ENCODE results near the gene KCNK4.
"Not testable (repeated sequence)": the region's sequence is repeated elsewhere in the genome, so short reads cannot be mapped to it uniquely, and the experiment has no call there.

The KCNK4 gene

GRCh38 chr11:64291262-64291751, at the start of gene KCNK4:
KCNK4 (plus strand) TSS chr11:64291302; CDS start chr11:64293019, 1,717 bp downstream.
- Mint-ChIP-seq H3K4me1 (peaks cover 19% of the 10 kb centered on the region), H3K9me3 (no peaks in the 10 kb centered on the region), H3K36me3 (peaks cover 7% of the 10 kb centered on the region), H3K27me3 (peaks cover 78% of the 10 kb centered on the region), H3K4me3 (no peak within 1 kb of the TSS), H3K27ac (no peak within 1 kb of the TSS)
- CTCF ChIA-PET, result interaction anchor here (5.9 kb wide), 1 partner anchor 11 kb away, joined by 50 read pairs; the partner anchor contains the start of gene CATSPERZ
- no peak for DNase-seq

GRCh38 chr11:64241491-64242374, 49.4 kb upstream of the KCNK4 start:
- Mint-ChIP-seq H3K4me3 (peak overlapping the region; percentile 90), H3K36me3 (peaks cover 32% of the 10 kb centered on the region), H3K27me3 (no peaks in the 10 kb centered on the region), H3K4me1 (peaks cover 63% of the 10 kb centered on the region), H3K9me3 (no peaks in the 10 kb centered on the region), H3K27ac (peak overlapping the region; percentile 93)
- DNase-seq, result no peak
- CTCF ChIA-PET, result interaction anchor here (0.6 to 2.3 kb wide), 7 partner anchors 8 to 1591 kb away, joined by 3 to 17 read pairs (median 4); partner anchors contain the start of genes ESRRA, FERMT3, NUDT22 and PLCB3

GRCh38 chr11:64243236-64243854, 47.8 kb upstream of the KCNK4 start:
- DNase-seq, result no peak
- Mint-ChIP-seq H3K27me3 (no peaks in the 10 kb centered on the region), H3K4me1 (peaks cover 64% of the 10 kb centered on the region), H3K9me3 (no peaks in the 10 kb centered on the region), H3K4me3 (peak overlapping the region; percentile 42), H3K36me3 (peaks cover 21% of the 10 kb centered on the region), H3K27ac (peak overlapping the region; percentile 55)
- CTCF ChIA-PET, result interaction anchor here (0.7 to 3.2 kb wide), 3 partner anchors 38 to 61 kb away, joined by 3 to 17 read pairs (median 16); partner anchors contain the start of genes ESRRA, FERMT3 and GPR137

GRCh38 chr11:64244107-64244506, 47.0 kb upstream of the KCNK4 start:
- CTCF ChIA-PET, result interaction anchor here (2.3 to 3.7 kb wide), 3 partner anchors 38 to 60 kb away, joined by 16 to 25 read pairs (median 17); partner anchors contain the start of genes ESRRA and FERMT3
- peak overlapping the region; percentile 55 for H3K27ac Mint-ChIP-seq
- H3K9me3 Mint-ChIP-seq, result no peaks in the 10 kb centered on the region

DNA sequence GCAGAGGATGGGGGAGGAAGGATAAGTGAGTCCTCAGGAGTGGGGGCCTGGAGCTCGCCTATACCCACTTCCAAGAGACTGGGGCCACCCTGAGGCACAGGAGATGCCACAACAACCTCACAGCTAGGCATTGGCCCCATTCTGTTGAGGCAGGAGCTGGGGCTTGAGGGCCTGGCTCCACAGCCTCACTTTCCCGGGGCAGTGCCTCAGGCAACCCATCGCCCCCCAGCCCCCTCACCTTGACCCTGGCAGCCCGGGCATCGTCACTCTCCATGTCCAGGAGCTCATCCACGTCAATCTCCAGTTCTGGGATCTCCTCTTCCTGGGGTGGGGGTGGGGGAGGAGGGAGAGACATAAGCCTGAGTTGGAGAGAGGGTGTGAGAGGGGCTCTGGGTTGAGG, 46.1 kb upstream of the KCNK4 start:
- no peaks in the 10 kb centered on the region for H3K9me3 Mint-ChIP-seq
- peak overlapping the region; percentile 92 for H3K4me3 Mint-ChIP-seq
- H3K4me1 Mint-ChIP-seq, result peaks cover 52% of the 10 kb centered on the region
- no peak for DNase-seq
- CTCF ChIA-PET, result interaction anchor here (1.5 to 3.7 kb wide), 5 partner anchors 11 to 59 kb away, joined by 4 to 25 read pairs (median 11); partner anchors contain the start of genes ESRRA and FERMT3
- H3K27ac Mint-ChIP-seq, result peak overlapping the region; percentile 87
- peaks cover 1% of the 10 kb centered on the region for H3K27me3 Mint-ChIP-seq
- H3K36me3 Mint-ChIP-seq, result peaks cover 13% of the 10 kb centered on the region

More at GRCh38 chr11:64244107-64244506, 47.0 kb upstream of the KCNK4 start:
- H3K4me3 Mint-ChIP-seq, result peak overlapping the region; percentile 42
- no peak for DNase-seq
- H3K36me3 Mint-ChIP-seq, result peaks cover 13% of the 10 kb centered on the region
- no peaks in the 10 kb centered on the region for H3K27me3 Mint-ChIP-seq
- H3K4me1 Mint-ChIP-seq, result peaks cover 56% of the 10 kb centered on the region

DNA sequence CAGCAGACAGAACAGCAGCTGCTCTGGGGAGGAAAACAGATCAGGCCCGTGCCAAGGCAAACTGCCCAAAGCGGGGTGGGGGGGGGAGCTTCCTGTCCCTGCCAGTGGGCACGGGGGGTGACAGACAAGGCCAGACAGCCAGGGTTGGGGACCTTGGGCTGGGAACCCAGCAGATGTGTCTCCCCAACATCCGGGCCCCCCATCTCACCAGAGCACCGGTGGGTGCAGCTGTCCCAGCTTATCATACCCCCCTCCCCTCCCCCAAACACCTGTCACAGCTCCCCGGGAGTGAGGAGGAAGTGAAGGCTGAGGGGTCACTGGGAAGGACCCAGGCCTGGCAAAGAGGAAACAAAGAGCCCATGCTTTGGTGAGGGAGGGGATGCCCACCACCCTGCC, 45.7 kb upstream of the KCNK4 start:
- DNase-seq, result peak; percentile 47
- peak overlapping the region; percentile 87 for H3K27ac Mint-ChIP-seq
- peaks cover 12% of the 10 kb centered on the region for H3K36me3 Mint-ChIP-seq
- peaks cover 50% of the 10 kb centered on the region for H3K4me1 Mint-ChIP-seq
- CTCF ChIA-PET, result interaction anchor here (1.5 to 3.7 kb wide), 5 partner anchors 11 to 59 kb away, joined by 4 to 25 read pairs (median 11); partner anchors contain the start of genes ESRRA and FERMT3
- peak overlapping the region; percentile 92 for H3K4me3 Mint-ChIP-seq
- H3K9me3 Mint-ChIP-seq, result no peaks in the 10 kb centered on the region
- peaks cover 3% of the 10 kb centered on the region for H3K27me3 Mint-ChIP-seq

DNA sequence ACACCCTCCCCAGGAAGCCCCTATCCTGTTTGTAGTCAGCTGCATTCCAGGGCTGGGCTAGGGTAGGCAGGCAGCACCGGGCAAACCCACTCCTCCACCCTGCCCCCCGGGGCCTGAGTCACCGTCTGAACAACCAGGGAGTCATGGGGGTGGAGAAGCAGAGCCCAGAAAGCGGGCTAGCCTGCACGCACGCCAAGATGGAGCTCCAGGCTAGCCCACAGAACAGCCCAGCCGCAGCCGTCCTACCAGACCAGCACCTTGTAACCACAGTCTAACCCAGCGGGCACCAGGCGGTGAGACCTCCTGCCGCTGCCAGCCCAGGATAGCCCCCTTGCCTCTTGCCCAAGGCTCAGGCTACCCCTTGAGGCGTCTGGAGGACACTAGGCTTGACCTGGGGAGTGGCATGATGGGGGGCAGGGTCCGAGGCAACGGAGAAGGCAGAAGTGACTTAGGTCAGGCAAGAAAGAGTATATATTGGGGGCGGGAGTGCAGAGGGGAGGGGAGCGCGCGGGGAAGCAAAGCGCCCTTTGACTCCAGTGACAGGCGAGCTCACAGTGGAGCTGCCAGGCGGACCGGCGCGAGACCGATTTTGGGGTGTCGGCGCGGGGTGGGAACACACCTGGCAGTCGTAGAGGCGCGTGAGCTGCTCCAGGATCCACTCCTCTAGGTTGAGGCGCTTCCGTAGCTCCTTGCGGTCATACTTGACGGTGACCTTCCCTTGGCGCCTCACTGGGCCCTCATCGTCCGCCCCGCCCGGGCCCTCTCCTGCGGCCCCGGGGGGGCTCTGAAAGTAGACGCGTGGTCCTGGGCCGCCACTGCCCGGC, 45.1 kb upstream of the KCNK4 start:
- Mint-ChIP-seq H3K27ac (peak overlapping the region; percentile 87), H3K36me3 (peaks cover 11% of the 10 kb centered on the region), H3K9me3 (no peaks in the 10 kb centered on the region), H3K27me3 (peaks cover 9% of the 10 kb centered on the region), H3K4me1 (peaks cover 50% of the 10 kb centered on the region), H3K4me3 (peak overlapping the region; percentile 92)
- DNase-seq, result peak; percentile 72
- CTCF ChIA-PET, result interaction anchor here (0.9 to 3.7 kb wide), 7 partner anchors 10 to 58 kb away, joined by 3 to 25 read pairs (median 6); partner anchors contain the start of genes ESRRA and FERMT3

DNA sequence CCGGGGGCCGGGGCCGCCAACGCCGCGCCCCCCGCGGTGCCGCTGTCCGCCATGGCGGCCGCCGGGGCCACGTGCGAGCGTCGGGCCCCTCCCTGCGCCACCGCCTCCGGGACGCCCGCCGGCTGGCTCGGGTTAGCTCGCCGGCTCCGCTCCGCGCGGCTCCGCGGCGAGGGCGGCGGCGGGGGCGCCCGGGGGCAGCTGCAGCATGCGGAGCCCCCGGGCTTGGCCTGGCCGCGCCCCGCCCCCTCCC, 44.6 kb upstream of the KCNK4 start:
- DNase-seq, H3K27ac Mint-ChIP-seq: not testable (repeated sequence)
- peaks cover 52% of the 10 kb centered on the region for H3K4me1 Mint-ChIP-seq

GRCh38 chr11:64246871-64247728, 44.0 kb upstream of the KCNK4 start, which contains the start of gene PPP1R14B:
PPP1R14B (minus strand) TSS chr11:64246943; CDS start chr11:64246673, 270 bp downstream.
- H3K27me3 Mint-ChIP-seq, result peaks cover 15% of the 10 kb centered on the region
- peaks cover 56% of the 10 kb centered on the region for H3K4me1 Mint-ChIP-seq
- H3K36me3 Mint-ChIP-seq, result peaks cover 10% of the 10 kb centered on the region
- H3K4me3 Mint-ChIP-seq, result peak within 1 kb of the TSS; percentile 92
- peak within 1 kb of the TSS; percentile 87 for H3K27ac Mint-ChIP-seq
- CTCF ChIA-PET, result interaction anchor here (0.9 to 4.3 kb wide), 5 partner anchors 11 to 57 kb away, joined by 3 to 25 read pairs (median 11); partner anchors contain the start of genes ESRRA and FERMT3
- peak; percentile 89 for DNase-seq
- H3K9me3 Mint-ChIP-seq, result no peaks in the 10 kb centered on the region

More for the DNA sequence above, 44.6 kb upstream of the KCNK4 start:
- H3K4me3 Mint-ChIP-seq, result peak overlapping the region; percentile 82
- H3K9me3 Mint-ChIP-seq, H3K36me3 Mint-ChIP-seq: not testable (repeated sequence)
- CTCF ChIA-PET, result interaction anchor here (0.9 to 3.7 kb wide), 4 partner anchors 12 to 54 kb away, joined by 3 to 25 read pairs (median 8); partner anchors contain the start of gene FERMT3
- peaks cover 10% of the 10 kb centered on the region for H3K27me3 Mint-ChIP-seq

DNA sequence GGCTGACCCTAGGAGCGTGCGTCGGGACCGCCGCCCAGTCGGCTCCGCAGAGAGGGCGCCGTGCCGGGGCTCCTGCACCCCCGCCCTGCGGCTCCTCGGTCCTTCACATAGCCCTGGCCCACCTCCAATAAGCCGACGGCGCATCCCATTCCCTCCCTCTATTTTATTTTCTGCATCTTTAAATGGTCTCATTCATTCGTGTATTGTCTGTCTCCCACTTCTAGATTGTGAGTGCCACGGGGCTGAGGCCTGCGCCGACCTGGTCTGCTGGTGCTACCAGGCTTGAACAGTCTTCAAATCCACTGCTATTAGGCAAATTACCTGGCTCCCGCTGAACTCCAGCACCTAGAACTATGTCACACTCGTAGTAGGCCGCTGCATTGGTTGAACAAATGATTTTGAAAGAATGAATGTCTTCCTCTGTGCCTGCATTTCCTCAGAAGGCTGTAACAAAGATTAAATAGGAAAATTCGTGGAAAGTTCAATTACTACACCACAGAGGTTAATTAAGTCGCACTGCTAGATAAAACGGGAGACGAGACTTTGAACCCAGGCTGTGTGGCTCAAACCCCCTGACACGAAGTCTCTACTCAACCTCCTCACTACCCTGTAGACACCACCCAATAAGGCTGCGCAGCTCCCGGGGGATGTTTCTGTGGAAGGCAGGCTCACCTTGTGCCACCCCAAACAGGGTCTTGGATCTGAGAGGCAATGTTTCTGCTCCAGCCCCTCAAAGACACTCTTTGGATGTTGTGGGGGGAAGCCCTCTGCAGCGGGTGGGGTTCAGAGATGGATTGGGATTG, 43.2 kb upstream of the KCNK4 start:
- peak overlapping the region; percentile 64 for H3K4me3 Mint-ChIP-seq
- DNase-seq, result no peak
- H3K27ac Mint-ChIP-seq, result no peak overlapping the region
- no peaks in the 10 kb centered on the region for H3K9me3 Mint-ChIP-seq
- H3K27me3 Mint-ChIP-seq, result peaks cover 18% of the 10 kb centered on the region
- H3K36me3 Mint-ChIP-seq, result peaks cover 8% of the 10 kb centered on the region
- H3K4me1 Mint-ChIP-seq, result peaks cover 52% of the 10 kb centered on the region
- CTCF ChIA-PET, result interaction anchor here (1.0 to 4.3 kb wide), 3 partner anchors 42 to 56 kb away, joined by 4 to 25 read pairs (median 19); partner anchors contain the start of genes ESRRA and FERMT3

- Mint-ChIP-seq H3K36me3 (peaks cover 7% of the 10 kb centered on the region), H3K27ac (no peak overlapping the region), H3K27me3 (peaks cover 18% of the 10 kb centered on the region), H3K4me3 (peak overlapping the region; percentile 64), H3K9me3 (no peaks in the 10 kb centered on the region), H3K4me1 (peaks cover 50% of the 10 kb centered on the region)
- no peak for DNase-seq
- CTCF ChIA-PET, result interaction anchor here (1.0 to 4.3 kb wide), 3 partner anchors 44 to 55 kb away, joined by 4 to 19 read pairs (median 12); partner anchors contain the start of gene ESRRA
Measured at GRCh38 chr11:64248578-64248977, 42.5 kb upstream of the KCNK4 start.
